Activated naive CD8-positive, alpha-beta T cell (primary cell): Measurements from ENCODE around the gene KIF18A.

Experiments used
- H3K27ac Mint-ChIP-seq: one replicate; pipeline ENCODE4 v1.8.0; 2021; ENCODE audit warnings: mixed read lengths
- H3K27me3 Mint-ChIP-seq: one replicate; pipeline ENCODE4 v1.8.0; 2021; ENCODE audit warnings: mixed read lengths
- H3K36me3 Mint-ChIP-seq: one replicate; pipeline ENCODE4 v1.8.0; 2021; ENCODE audit warnings: mixed read lengths
- H3K4me1 Mint-ChIP-seq: one replicate; pipeline ENCODE4 v1.8.0; 2021; ENCODE audit warnings: low read depth, mixed read lengths
- H3K4me3 Mint-ChIP-seq: one replicate; pipeline ENCODE4 v1.8.0; 2021; ENCODE audit warnings: mild to moderate bottlenecking, mixed read lengths
- H3K9me3 Mint-ChIP-seq: one replicate; pipeline ENCODE4 v1.8.0; 2021; ENCODE audit warnings: low read depth, mixed read lengths

KIF18A gene

DNA sequence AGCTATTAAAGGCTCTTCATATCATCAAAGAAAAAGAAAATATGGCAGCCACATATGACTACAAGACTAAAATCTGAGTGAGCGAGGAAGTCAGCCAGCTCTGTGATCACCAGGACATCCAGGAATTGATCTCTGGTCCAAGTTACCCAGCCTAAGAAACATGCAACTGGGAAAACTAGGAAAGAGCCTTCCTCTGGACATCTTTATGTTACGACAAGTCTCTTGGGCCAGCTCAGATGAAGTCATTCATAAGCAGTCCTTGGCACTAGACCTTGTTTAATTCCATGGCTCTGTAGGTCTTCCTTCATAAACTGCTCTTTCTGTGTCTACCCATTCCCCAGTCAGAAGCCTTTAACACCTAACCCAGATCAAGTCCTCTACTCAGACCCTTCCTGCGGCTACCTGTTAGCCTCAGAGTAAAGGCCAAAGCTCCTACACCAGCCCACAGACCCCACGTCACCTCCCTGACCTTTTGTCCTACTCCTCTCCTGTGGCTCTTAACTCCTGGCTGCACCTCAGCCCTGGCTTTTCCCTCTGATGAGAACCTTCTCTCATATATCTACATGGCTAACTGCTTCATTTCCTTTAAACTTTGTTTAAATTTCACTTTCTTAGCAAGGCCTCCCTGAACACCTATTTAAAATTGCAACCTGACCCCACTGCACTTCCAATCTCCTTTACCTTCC, 134.0 kb downstream of the KIF18A start:
- Mint-ChIP-seq H3K4me1 (no peaks in the 10 kb centered on the region), H3K36me3 (no peaks in the 10 kb centered on the region), H3K27ac (no peak overlapping the region), H3K27me3 (no peaks in the 10 kb centered on the region), H3K9me3 (no peaks in the 10 kb centered on the region), H3K4me3 (no peak overlapping the region)

DNA sequence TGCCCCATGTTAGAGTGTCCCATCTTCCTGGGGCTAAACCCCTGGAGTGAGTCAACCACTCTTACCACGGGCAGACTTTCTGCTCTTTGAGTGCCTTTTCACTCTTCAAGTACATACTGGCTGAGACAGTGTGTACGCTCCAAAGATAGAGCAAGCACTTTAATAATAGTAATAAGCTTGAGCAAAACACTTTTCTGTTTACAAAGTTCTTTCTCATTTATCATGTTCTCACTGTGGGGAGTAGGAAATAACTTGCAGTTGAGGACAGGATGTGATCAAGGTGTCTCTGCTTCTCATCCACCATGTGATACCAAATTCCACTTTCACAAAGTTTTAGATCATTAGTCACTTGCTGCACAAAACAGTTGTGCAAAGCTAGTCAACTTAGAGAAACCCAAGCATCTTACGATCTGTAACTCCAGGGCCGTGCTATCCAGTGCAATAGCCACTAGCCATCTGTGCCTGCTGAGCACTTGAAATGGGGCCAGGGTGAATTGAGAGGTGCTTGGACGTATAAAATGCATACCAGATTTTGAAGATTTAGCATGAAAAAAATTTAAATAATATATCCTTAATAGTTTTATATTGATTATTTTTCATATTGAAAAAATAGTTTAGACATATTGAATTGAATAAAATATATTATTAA, 135.3 kb downstream of the KIF18A start:
- Mint-ChIP-seq H3K4me3 (no peak overlapping the region), H3K27ac (no peak overlapping the region), H3K27me3 (no peaks in the 10 kb centered on the region), H3K36me3 (no peaks in the 10 kb centered on the region), H3K4me1 (no peaks in the 10 kb centered on the region), H3K9me3 (no peaks in the 10 kb centered on the region)

DNA sequence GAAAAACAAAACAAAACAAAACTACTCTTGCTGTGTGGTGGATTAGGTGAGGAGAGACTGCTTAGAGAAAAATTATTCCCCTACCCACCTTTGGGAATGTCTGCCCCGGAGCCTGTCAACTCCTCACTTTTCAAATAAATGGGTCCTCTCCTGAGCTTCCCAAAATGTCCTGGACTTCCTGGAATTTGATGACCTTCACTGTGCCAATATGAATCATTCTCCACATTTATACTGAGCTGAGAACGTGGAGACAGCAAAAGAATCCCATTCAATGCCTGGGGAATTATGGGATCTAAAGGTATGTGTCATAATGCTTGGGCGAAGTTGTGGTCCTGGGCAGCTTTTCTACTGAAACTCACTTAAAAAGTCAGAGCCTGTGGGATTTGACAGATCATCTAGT, 136.8 kb downstream of the KIF18A start:
- Mint-ChIP-seq H3K27ac (no peak overlapping the region), H3K36me3 (no peaks in the 10 kb centered on the region), H3K4me3 (no peak overlapping the region), H3K4me1 (no peaks in the 10 kb centered on the region), H3K27me3 (peaks cover 2% of the 10 kb centered on the region), H3K9me3 (no peaks in the 10 kb centered on the region)
